Colon (tissue), 2 donors: Measurements from ENCODE around the gene OR6M1.

ENCODE experiments used
- FAIRE-seq: peaks from 2 replicates; lab custom pipeline; 2012; peaks lifted over from hg19 to GRCh38; lab: Jason Lieb, UNC
- donor health status: control.
- donor health status: control.

OR6M1 gene

DNA sequence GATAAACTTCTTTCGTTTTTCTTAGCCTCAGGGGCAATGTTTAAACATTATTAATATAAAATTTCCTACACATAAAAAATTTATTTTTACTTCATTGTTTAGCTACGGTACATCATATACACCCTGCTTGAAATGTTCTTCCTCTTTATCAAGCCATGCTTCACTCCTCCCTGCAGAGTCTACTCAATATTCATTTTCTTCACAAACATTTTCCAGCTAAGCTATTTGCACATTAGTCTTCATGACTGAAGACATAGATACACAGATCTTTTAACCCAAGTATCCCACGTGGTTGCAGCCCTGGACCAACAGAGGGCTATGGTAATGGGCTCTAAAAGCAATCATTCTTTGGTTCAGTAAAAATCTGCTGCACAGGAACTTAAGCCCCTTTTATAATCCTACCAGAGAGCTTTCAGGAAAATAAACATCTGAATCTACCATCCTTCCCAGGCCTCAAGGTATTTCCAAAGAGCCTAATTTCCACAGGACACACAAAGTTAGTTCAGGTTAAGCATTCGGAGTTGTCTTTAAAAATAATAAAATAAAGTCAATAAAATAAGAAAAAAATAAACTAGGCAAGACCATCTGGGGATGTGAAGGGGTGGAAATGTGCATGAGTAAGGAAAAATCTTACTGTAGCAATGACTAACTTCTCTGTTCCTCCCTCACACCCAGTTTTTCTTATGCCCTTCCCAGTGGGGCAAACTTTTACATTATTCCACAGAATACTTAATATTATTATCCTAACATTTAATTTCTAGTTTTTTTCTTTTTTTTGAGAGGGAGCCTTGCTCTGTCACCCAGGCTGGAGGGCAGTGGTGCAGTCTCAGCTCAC, 30.2 kb downstream of the OR6M1 start:
- no peak for FAIRE-seq

- no peak for FAIRE-seq
Measured at GRCh38 chr11:123775289-123775688, 30.9 kb downstream of the OR6M1 start.

- FAIRE-seq: no peak
Measured at GRCh38 chr11:123773959-123774358, 32.2 kb downstream of the OR6M1 start.

- FAIRE-seq: no peak
Measured at GRCh38 chr11:123773026-123773425, 33.1 kb downstream of the OR6M1 start.

DNA sequence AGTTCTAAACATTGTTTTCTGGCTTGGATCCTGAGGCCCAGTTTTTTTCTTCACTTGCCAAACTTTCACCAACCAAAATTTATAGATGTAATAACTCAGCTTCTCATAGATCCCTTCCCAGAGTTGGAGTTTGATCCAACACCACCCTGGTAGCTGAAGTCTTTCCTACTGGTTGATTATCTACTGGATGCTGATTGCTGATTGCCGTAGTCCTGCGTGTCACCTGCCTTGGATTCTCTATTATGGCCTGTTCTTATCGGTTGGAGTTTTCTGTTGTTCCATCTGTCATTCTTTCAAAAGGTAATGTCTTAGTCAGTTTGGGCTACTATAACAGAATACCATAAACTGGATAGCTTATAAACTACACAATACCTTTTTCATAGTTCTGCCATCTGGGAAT, 34.5 kb downstream of the OR6M1 start:
- FAIRE-seq: no peak

DNA sequence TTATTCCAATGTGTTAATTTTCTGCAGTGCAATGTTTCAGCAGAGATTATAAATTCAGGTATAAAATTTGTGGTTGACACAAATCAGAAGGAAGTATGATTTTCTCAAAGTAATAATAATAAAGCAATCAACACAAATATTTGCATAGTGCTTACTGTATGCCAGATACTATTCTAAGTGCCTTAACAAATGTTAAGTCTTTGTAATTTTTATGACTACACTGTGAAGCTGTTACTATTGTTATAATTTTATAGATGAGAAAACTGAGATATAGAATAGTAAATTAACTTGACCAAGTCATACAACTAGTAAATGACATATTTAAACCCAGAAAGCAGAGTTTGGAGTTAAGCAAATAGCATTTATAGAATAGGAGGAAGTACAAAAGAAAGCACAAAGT, 35.4 kb downstream of the OR6M1 start:
- FAIRE-seq: no peak

DNA sequence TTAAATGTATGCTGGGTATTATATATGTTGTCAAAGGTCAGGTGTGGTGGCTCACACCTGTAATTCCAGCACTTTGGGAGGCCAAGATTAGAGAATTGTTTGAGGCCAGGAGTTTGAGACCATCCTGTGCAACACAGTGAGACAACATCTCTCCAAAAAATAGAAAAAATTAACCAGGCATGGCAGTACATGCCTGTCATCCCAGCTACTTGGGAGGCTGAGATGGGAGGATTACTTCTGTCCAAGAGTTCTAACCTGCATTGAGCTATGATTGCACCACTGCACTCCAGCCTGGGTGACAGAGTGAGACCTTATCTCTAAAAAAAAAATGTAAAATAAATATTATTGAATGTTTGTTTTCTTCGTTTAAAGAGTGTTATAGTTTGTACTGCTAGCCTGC, 40.5 kb downstream of the OR6M1 start:
- FAIRE-seq: no peak

DNA sequence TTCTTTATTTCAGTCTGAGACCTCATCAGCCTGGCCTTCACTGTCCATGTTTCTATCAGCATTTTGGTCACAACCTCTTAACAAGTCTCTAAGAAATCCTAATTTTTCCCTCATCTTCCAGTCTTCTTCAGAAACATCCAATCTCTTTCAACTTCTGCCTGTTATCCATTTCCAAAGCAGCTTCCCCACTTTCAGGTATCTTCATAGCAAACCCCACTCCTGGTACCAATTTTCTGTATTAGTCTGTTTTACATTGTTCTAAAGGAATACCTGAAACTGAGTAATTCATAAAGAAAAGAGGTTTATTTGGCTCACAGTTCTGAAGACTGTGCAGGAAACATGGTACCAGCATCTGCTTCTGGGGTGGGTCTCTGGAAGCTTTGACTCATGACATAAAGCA, 43.7 kb downstream of the OR6M1 start:
- no peak for FAIRE-seq

- FAIRE-seq: no peak
Measured at GRCh38 chr11:123760894-123761293, 45.3 kb downstream of the OR6M1 start.

DNA sequence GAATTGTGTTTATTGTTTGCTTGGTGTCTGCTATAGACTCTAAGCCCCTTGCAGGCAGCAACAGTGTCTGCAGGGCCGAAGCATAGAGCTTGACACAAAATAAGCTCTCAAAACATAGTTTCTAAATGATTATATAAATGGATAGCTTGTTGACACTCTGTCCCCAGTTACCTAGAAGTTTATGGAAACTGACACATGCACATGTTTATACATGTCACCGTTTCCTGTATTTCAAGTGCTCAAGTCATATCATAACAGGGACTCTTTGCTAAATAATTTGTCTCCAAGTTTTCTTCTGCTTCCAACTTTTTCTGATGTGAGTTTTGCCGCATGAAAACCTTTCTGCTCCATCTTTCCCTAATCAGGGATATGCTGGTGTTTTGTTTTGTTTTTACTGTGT, 48.2 kb downstream of the OR6M1 start:
- FAIRE-seq: no peak

DNA sequence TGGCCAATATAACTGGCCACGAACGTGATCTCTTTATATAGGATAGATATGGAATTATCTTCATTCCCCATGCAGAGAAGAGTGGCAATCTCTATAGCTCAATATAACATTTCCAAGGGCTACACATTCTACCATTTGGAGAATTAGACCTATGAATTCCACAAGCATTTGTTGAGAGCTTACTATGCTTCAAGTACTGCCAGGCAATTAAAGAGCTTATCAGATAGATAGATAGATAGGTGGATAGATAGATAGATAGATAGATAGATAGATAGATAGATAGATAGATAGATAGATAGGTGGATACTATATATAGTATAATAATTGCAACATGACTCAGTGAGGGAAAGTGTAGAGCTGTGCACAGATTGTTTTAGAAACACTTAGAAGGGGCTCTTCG, 50.3 kb downstream of the OR6M1 start:
- no peak for FAIRE-seq
